GM08714 (cell line): ENCODE results near the gene KRTAP4-3.
"Not testable (repeated sequence)": the region's sequence is repeated elsewhere in the genome, so short reads cannot be mapped to it uniquely, and the experiment has no call there.

Experiments
- H3K4me3 ChIP-seq: fragments of 200-500 bp; sonication (Bioruptor generic); 2 replicates; pipeline ENCODE4 v1.5.1; 2014; ENCODE audit warnings: mild to moderate bottlenecking, low read length, inconsistent platforms
- ZNF274 ChIP-seq: IDR thresholded peaks from 2 replicates; pipeline ENCODE4 v1.6.1; 2012; ENCODE audit warnings: mild to moderate bottlenecking, low read depth, low read length

KRTAP4-3 gene

GRCh38 chr17:41168121-41168520, at the start of gene KRTAP4-3:
Gene KRTAP4-3 (minus strand): TSS chr17:41168221. CDS start chr17:41168172, 49 bp downstream.
- TF ChIP-seq ZNF274 = no peak
- no peak within 1 kb of the TSS for H3K4me3 ChIP-seq

DNA sequence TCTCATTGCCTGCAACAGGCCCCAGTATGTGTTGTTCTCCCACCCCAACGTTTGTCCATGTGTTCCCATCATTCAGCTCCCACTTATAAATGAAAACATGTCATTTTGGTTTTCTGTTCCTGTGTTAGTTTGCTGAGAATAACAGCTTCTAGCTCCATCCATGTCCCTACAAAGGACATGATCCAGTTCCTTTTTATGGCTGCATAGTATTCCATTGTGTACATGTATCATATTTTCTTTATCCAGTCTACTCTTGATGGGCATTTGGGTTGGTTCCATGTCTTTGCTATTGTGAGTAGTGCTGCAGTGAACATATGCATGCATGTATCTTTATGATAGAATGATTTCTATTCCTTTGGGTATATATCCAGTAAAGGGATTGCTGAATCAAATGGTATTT, 47.7 kb upstream of the KRTAP4-3 start:
- no peak overlapping the region for H3K4me3 ChIP-seq
- no peak for TF ChIP-seq ZNF274

DNA sequence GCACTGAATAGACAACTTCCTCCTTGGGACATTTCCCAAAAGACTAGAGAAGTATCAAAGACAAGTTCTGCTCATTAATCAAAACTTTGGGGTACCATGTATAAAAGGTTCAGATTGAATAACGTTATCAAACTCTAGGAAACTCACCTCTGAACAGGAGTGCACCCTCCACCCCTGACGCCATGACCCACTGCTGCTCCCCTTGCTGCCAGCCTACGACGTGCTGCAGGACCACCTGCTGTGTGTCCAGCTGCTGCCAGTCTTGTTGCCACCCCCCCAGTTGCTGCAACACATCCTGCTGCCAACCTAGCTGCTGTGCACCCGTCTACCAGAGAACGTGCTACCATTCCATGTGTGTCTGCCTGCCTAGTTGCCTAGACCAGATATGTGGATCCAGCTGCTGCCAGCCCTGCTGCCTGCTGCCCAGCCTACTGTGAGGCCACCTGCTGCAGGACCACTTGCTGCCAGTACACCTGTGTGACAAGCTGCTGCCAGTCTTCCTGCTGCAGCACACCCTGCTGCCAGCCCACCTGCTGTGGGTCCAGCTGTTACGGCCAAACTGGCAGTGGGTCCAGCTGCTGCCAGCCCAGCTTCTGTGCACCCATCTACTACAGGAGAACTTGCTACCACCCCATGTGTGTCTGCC, 44.6 kb upstream of the KRTAP4-3 start:
- no peak for TF ChIP-seq ZNF274
- no peak overlapping the region for H3K4me3 ChIP-seq

DNA sequence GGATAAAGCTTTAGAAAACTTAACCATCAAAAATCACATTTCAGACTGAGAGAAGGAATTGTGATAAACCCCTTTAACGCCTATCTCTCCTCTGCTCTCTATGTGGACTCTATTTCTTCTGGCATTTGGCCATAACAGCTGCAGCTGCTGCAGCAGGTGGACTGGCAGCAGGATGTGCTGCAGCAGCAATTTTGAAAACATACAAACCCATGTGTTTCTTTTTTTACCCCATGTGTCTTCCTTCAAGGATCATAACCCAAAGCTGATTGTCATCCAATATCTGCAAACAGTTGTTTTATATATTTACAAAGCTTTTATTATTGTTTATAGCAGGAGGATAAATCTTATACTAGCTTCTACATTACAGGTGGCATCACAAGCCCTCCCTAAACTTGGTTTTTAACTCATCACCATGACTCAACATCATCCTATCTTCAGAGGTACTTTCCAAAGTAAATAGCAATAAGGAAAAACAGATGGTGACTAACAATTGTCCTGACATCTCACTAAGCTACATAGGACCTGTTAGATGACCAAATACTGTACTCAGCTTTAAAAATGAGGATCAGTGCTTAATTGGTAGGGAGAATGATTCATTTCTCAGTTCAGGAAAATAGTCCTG, 43.9 kb upstream of the KRTAP4-3 start:
- no peak for TF ChIP-seq ZNF274
- H3K4me3 ChIP-seq = no peak overlapping the region

DNA sequence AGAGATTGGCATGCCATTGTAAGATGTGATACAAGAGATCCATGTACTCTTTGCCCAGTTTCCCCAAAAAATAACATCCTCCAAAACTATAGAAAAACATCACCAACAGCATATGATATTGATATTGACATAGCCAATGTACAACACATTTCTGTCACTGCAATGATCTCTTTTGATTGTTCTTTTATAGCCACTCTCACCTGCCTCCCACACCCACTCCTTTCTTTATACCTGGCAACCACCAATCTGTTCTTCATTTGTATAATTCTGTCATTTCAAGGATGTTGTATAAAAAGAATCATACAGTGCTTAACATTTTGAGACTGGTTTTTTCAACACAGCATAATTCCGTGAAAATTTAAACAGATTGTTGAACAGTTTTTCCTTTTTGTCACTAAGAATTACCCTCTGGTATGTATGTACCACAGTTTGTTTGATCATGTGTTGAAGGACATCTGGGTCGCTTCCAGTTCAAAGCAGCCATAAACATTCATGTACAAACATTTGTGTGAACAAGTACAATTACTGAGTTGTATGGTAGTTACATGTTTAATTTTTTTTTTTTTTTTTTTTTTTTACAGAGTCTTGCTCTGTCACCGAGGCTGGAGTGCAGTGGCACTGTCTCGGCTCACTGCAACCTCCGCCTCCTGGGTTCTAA, 31.5 kb upstream of the KRTAP4-3 start:
- no peak overlapping the region for H3K4me3 ChIP-seq
- no peak for TF ChIP-seq ZNF274

DNA sequence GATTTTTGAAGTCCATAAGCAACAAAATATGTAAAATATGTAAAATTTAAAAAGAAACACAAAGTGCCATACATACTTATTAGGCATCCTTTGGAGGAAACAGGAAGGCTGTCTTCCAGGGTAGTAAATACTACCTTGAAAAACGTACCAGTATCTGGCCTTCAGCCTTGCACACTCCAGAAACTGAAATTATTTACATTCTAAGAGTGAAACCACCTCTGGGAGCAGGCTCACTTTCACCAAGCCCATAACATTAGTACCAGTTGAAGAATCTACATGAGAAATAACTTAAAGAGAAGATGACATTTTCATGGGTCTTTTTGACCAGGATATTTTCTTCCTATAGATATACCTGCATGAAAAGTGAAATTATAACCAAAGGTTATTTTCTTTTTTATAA, 28.0 kb upstream of the KRTAP4-3 start:
- TF ChIP-seq ZNF274 = no peak
- no peak overlapping the region for H3K4me3 ChIP-seq

- no peak overlapping the region for H3K4me3 ChIP-seq
- TF ChIP-seq ZNF274 = no peak
Measured at GRCh38 chr17:41190328-41190727, 22.3 kb upstream of the KRTAP4-3 start.

- H3K4me3 ChIP-seq = not testable (repeated sequence)
Measured at GRCh38 chr17:41189837-41190318, 21.9 kb upstream of the KRTAP4-3 start, which contains the start of gene KRTAP9-1. Gene KRTAP9-1 (plus strand): TSS chr17:41189887. CDS start chr17:41189887, 0 bp downstream.

- TF ChIP-seq ZNF274 = no peak
Measured at GRCh38 chr17:41186872-41187271, 18.9 kb upstream of the KRTAP4-3 start.

DNA sequence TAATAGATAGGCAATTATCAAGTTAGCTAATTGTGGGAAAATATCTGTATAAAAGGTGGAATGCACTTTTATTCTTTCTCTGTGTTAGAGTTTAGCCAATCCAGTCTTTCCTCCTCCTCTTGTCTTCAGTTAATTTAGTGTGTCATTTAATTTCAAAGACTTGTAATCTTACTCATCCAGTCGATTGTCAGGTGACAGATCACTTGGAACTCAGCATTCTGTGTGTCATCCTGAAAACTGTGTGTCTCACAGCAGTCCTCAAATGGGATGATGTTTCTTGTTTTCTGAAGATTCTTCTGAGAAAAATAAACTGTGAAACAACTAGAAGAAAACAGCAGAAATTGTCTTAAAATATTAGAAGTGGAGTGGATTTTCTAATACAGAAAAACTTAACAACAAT, 17.0 kb upstream of the KRTAP4-3 start:
- no peak for TF ChIP-seq ZNF274
- H3K4me3 ChIP-seq = no peak overlapping the region

More at GRCh38 chr17:41186872-41187271, 18.9 kb upstream of the KRTAP4-3 start:
- no peak overlapping the region for H3K4me3 ChIP-seq

- H3K4me3 ChIP-seq = no peak within 1 kb of the TSS
- no peak for TF ChIP-seq ZNF274
Measured at GRCh38 chr17:41184480-41184961, 16.5 kb upstream of the KRTAP4-3 start, which contains the start of gene KRTAP4-1. Gene KRTAP4-1 (minus strand): TSS chr17:41184911. CDS start chr17:41184854, 57 bp downstream.

GRCh38 chr17:41178843-41179616, 11.0 kb upstream of the KRTAP4-3 start:
- H3K4me3 ChIP-seq = no peak overlapping the region
- TF ChIP-seq ZNF274 = no peak

DNA sequence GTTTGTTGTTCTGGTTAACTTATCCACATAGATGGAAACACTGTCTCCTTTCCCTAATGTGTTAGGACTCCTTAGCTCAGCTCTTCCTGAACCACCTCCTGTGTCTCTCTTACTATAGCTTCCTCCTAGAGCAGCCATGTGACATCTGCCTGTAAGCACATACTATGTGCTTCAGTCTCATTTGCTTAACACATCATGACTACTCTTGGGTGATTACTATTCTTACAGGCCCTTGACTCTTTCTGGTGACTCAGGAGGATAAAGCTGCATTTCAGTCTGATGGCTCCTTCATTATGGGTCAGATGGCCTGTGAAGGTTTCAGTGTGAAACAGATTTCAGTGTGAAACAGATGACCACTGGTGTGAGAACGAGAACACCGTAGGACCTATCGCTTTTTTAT, 10.3 kb upstream of the KRTAP4-3 start:
- H3K4me3 ChIP-seq = no peak overlapping the region
- no peak for TF ChIP-seq ZNF274

DNA sequence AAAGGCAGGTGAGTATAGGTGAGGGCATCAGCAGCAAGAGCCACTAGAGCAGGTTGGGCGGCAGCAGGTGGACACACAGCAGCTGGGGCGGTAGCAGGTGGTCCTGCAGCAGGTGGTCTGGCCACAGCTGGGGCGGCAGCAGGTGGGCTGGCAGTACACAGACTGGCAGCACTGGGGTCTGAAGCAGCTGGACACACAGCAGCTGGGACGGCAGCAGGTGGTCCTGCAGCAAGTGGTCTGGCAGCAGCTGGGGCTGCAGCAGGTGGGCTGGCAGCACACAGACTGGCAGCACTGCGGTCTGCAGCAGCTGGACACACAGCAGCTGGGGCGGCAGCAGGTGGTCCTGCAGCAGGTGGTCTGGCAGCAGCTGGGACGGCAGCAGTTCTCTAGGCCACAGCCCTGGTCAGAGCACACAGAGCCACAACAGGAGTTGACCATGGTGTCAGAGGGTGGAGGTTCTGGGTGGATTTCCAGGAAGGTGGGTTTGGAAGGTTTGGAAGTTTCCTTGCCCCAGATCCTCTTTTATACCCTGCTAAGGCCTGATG, 9.8 kb upstream of the KRTAP4-3 start, which contains the start of gene KRTAP4-2:
Gene KRTAP4-2, minus strand, starts transcription at position 495 of the 545 bp plus-strand sequence. Its CDS starts 57 bp downstream, at position 438.
- H3K4me3 ChIP-seq = no peak within 1 kb of the TSS
- no peak for TF ChIP-seq ZNF274
